Measurements from ENCODE around the gene GPR162. TPM values are rescaled to one million over a fixed set of nuclear protein-coding genes. Genes with fewer than 3 reads are reported as not detected.

The GPR162 gene
- total RNA-seq, 1 experiment from 2014 or later, result 2.3 TPM

- Histone ChIP-seq H3K4me1 (ENCODE audit: control insufficient read depth in 1 of 2, insufficient read depth in 2 of 2, low read length in 2 of 2) (peaks cover 33 to 61% of the 10 kb centered on the region in 2 experiments), H4K20me1 (ENCODE audit: insufficient read depth) (peaks cover 12% of the 10 kb centered on the region; the same call in 1 of the 2 replicates), H3K4me2 (ENCODE audit: low read length) (peak within 1 kb of the TSS; percentile 92), H3K36me3 (ENCODE audit: control insufficient read depth in 1 of 2, insufficient read depth in 2 of 2, low read length in 2 of 2) (peaks cover 21 to 47% of the 10 kb centered on the region in 2 experiments; a peak in 3 of 4 replicates), H2AFZ (ENCODE audit: low read depth, low read length, poor library complexity, severe bottlenecking) (no peak within 1 kb of the TSS), H3K4me3 (replicated peaks in 1 of 2; ENCODE audit: low read depth in 1 of 2, low read length in 2 of 2) (peak within 1 kb of the TSS; percentile 97 to 99), H3K27ac (ENCODE audit: low read depth, low read length) (peak within 1 kb of the TSS; percentile 96), H3K9ac (ENCODE audit: low read length) (peak within 1 kb of the TSS; percentile 99), H3K27me3 (ENCODE audit: insufficient read depth, low read length) (no peaks in the 10 kb centered on the region), H3K9me3 (ENCODE audit: control insufficient read depth in 1 of 2, insufficient read depth in 1 of 2, low read depth in 1 of 2, low read length in 2 of 2) (no peaks in the 10 kb centered on the region), H3K79me2 (ENCODE audit: insufficient read depth, low read length) (peaks cover 53% of the 10 kb centered on the region), H3K9me2 (ENCODE audit: insufficient read depth) (no peaks in the 10 kb centered on the region)
- DNase-seq (ENCODE audit: low read depth, low spot score) (no peak), ATAC-seq (peak; percentile 73)
- ChIA-PET CTCF (interaction anchor here (1.0 to 2.9 kb wide), 3 partner anchors 16 to 245 kb away, joined by 3 to 26 read pairs (median 7); partner anchors contain the start of genes CDCA3, MLF2 and USP5), RAD21 (ENCODE audit: low non-redundant PET in 1 of 2, low total read pairs in 2 of 2, uncharacterized antibody in 2 of 2, unreplicated experiment in 2 of 2) (interaction anchor here in 1 of 2 experiments (0.5 to 0.6 kb wide), 2 partner anchors 80 to 291 kb away, joined by 4 read pairs; no protein-coding TSS in a partner anchor), POLR2A (interaction anchor here (0.6 to 10.9 kb wide), 19 partner anchors 9 to 1911 kb away, joined by 3 to 186 read pairs (median 7); partner anchors contain the start of genes C12orf57, CDCA3, COPS7A and MLF2)
- TF ChIP-seq POLR2AphosphoS5 (IDR thresholded peaks at IDR 0.05; ENCODE audit: low read depth, low read length) (peak; percentile 99), POLR2A (IDR thresholded peaks at IDR 0.05; ENCODE audit: borderline replicate concordance, extremely low read depth, insufficient read depth, insufficient read length) (peak; percentile 99), CTCF (IDR thresholded peaks at IDR 0.05 in 2 of 3, conservative IDR thresholded peaks at IDR 0.05 in 1 of 3; ENCODE audit: borderline replicate concordance in 1 of 3, insufficient read depth in 1 of 3, low read depth in 2 of 3, low read length in 2 of 3) (no peak), ZFX (IDR thresholded peaks at IDR 0.05) (peak; percentile 88; the same call in 1 of the 2 replicates), EZH2phosphoT487 (IDR thresholded peaks at IDR 0.05; ENCODE audit: borderline replicate concordance) (no peak), YY1 (IDR thresholded peaks at IDR 0.05; ENCODE audit: extremely low read depth, insufficient replicate concordance, low read depth, low read length) (peak; percentile 79)
- TF ChIP-seq, protein P1, sequence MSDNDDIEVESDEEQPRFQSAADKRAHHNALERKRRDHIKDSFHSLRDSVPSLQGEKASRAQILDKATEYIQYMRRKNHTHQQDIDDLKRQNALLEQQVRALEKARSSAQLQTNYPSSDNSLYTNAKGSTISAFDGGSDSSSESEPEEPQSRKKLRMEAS (IDR thresholded peaks at IDR 0.05), result no peak
- BruUV-seq (replicated peaks), result no TSS peak
- intact Hi-C loops (cut with micrococcal nuclease), result no loop called here
Observed at GRCh38 chr12:6867413-6868210, 46.0 kb downstream of the GPR162 start, which contains the start of gene TPI1. Gene TPI1, plus strand, starts transcription at chr12:6867531. Its CDS starts 36 bp downstream, at chr12:6867567.

Measured in HCT116 (cell line).